K562 (cell line): Measurements from ENCODE around the gene RMND5A. TPM values are rescaled to one million over a fixed set of nuclear protein-coding genes. Genes with fewer than 3 reads are reported as not detected.
"Not testable (repeated sequence)": the region's sequence is repeated elsewhere in the genome, so short reads cannot be mapped to it uniquely, and the experiment has no call there.

ENCODE experiments used
- ATF1 ChIP-seq, 2 experiments: fragments of 450-650 bp in 1 of 2; IDR thresholded peaks; 2 replicates each; pipeline ENCODE4 v1.6.1; 2016; ENCODE audit warnings: missing compliant biosample characterization in 1 of 2, missing genetic modification characterization in 1 of 2
- CC2D1A ChIP-seq: fragments of 450-650 bp; IDR thresholded peaks from 2 replicates; pipeline ENCODE4 v1.6.1; 2017; ENCODE audit warnings: mild to moderate bottlenecking
- ELF1 ChIP-seq: fragments of 200-800 bp; sonication (Bioruptor generic); IDR thresholded peaks from 2 replicates; pipeline ENCODE4 v1.6.1; 2016; ENCODE audit warnings: missing genetic modification characterization, missing compliant biosample characterization
- PHF8 ChIP-seq: fragments of 200-600 bp; sonication (generic); IDR thresholded peaks from 2 replicates; pipeline ENCODE4 v1.6.1; 2012; ENCODE audit warnings: mixed run types, mild to moderate bottlenecking, inconsistent platforms, low read length, moderate library complexity, borderline replicate concordance
- POLR2A ChIP-seq: fragments of 450-650 bp; conservative IDR thresholded peaks from 2 replicates; pipeline ENCODE4 v1.6.1; 2016
- polyA plus RNA-seq, 8 experiments: library from polyadenylated mRNA; depleted of rRNA in 4 of 8; stranded (reverse) in 5 of 8; unstranded in 3 of 8; fragments of >200 nt; fragmentation: Nextera tagmentation in 2 of 8; fragmentation: Illumina TruSeq in 1 of 8; extraction: Ambion mirVana in 2 of 8; extraction: Trizol in 1 of 8; gene quantifications; 2 replicates each; pipeline versions ENCODE4 v1.2.1 to v1.2.3, GENCODE V29; 2011 to 2014; ENCODE audit warnings: inconsistent platforms in 1 of 8, missing spikeins in 1 of 8
- total RNA-seq, 7 experiments: library from RNA; depleted of rRNA in 6 of 7; stranded (reverse); fragments of >200 nt in 6 of 7; fragmentation: Illumina TruSeq in 2 of 7; extraction: Trizol in 2 of 7; gene quantifications; 2 replicates each; pipeline versions ENCODE4 v1.2.1 to v1.2.3, GENCODE V29; 2011 to 2021; ENCODE audit warnings: low replicate concordance in 1 of 7
- TF ChIP-seq, protein P1 (sequence below): fragments of 200-800 bp; sonication (Bioruptor generic); IDR thresholded peaks from 2 replicates; pipeline ENCODE4 v1.6.1; 2017; ENCODE audit warnings: missing genetic modification characterization, missing compliant biosample characterization
- TF ChIP-seq, protein P2 (sequence below), 3 experiments: fragments of 200-800 bp in 1 of 3; fragments of 250-450 bp in 1 of 3; fragments of 450-650 bp in 1 of 3; sonication (Bioruptor Pico) in 1 of 3; sonication (Bioruptor generic) in 1 of 3; formaldehyde crosslinking in 1 of 3; IDR thresholded peaks; 2 replicates each; pipeline versions ENCODE4 v1.6.1 to v1.8.0; 2016 to 2022; ENCODE audit warnings: mild to moderate bottlenecking in 2 of 3, missing genetic modification characterization in 2 of 3, missing compliant biosample characterization in 1 of 3, moderate library complexity in 1 of 3

RMND5A gene
- total and polyA plus RNA-seq, 9 of the 15 experiments (the other 6 are each of a cell fraction or from before 2014, with no cell fraction given) = 13.2 to 43.5 (median 34.1) TPM

DNA sequence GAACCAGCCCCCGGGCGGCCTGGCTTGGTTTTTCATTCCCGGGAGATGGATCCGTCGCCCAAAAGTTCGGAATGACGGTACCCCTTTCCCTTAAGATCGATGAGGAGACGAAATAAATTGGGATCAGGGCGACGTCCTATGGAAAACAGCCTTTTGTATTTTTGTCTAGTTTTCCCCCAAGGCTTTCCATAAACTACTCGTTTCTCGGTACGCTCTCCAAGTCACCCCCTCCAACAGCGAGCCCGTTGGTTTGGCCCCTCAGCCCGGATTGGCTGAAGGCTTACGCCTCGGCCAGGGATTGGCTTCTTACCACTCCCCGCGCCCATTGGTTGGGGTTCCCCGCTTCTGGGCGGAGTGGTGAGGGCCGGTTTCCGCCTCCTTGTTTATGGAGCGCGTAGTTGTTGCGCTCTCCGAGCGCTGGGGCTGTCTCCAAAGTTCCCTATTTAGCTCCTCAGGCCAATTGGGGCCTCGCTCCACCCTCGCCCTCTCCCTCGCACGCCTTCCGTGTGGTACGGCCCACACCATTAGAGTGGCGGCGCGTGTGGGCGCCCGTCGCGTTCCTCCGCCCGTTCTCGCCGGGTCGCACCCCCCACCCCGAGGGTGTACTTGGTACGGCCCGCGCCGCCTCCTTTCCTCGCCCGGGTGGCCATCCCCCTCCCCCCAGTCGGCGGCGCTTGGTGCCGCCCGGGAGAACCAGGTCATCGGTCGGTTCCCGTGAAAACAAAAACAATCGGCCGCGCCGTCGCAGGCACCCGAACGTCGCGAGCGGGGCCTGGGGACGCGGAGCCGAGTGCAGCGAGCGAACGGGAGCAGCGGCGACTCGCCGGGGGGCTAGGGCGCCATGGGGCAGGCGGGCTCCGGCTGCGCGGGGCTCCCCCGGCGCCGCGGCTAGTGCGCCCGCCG lies at the start of gene RMND5A (continued):
- TF ChIP-seq, protein P1, sequence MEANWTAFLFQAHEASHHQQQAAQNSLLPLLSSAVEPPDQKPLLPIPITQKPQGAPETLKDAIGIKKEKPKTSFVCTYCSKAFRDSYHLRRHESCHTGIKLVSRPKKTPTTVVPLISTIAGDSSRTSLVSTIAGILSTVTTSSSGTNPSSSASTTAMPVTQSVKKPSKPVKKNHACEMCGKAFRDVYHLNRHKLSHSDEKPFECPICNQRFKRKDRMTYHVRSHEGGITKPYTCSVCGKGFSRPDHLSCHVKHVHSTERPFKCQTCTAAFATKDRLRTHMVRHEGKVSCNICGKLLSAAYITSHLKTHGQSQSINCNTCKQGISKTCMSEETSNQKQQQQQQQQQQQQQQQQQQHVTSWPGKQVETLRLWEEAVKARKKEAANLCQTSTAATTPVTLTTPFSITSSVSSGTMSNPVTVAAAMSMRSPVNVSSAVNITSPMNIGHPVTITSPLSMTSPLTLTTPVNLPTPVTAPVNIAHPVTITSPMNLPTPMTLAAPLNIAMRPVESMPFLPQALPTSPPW (CRISPR knock-in tag) = peak; percentile 65
- TF ChIP-seq ATF1 (CRISPR knock-in tag; IDR thresholded peaks at IDR 0.05) (0 out of 2 replicates have a peak, but pooled peaks have one; percentile 12), ELF1 (peak; percentile 56), CC2D1A (0 out of 2 replicates have a peak, but pooled peaks have one; percentile 61), PHF8 (peak; percentile 47; the same call in 1 of the 2 replicates), POLR2A (0 out of 2 replicates have a peak, but pooled peaks have one; percentile 40)
- TF ChIP-seq ATF1 (tag; IDR thresholded peaks at IDR 0.05) = not testable (repeated sequence)
- TF ChIP-seq, protein P2, sequence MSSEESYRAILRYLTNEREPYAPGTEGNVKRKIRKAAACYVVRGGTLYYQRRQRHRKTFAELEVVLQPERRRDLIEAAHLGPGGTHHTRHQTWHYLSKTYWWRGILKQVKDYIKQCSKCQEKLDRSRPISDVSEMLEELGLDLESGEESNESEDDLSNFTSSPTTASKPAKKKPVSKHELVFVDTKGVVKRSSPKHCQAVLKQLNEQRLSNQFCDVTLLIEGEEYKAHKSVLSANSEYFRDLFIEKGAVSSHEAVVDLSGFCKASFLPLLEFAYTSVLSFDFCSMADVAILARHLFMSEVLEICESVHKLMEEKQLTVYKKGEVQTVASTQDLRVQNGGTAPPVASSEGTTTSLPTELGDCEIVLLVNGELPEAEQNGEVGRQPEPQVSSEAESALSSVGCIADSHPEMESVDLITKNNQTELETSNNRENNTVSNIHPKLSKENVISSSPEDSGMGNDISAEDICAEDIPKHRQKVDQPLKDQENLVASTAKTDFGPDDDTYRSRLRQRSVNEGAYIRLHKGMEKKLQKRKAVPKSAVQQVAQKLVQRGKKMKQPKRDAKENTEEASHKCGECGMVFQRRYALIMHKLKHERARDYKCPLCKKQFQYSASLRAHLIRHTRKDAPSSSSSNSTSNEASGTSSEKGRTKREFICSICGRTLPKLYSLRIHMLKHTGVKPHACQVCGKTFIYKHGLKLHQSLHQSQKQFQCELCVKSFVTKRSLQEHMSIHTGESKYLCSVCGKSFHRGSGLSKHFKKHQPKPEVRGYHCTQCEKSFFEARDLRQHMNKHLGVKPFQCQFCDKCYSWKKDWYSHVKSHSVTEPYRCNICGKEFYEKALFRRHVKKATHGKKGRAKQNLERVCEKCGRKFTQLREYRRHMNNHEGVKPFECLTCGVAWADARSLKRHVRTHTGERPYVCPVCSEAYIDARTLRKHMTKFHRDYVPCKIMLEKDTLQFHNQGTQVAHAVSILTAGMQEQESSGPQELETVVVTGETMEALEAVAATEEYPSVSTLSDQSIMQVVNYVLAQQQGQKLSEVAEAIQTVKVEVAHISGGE (CRISPR knock-in tag; IDR thresholded peaks at IDR 0.05) = peak in 1 of 3 experiments; percentile 67; a peak in 2 of 6 replicates
- TF ChIP-seq, all 486 proteins: peak for 34; not testable (repeated sequence) for 452
